Measurements from ENCODE around the gene AQP7. TPM values are rescaled to one million over a fixed set of nuclear protein-coding genes. Genes with fewer than 3 reads are reported as not detected.

AQP7 gene
- total and polyA plus RNA-seq, 8 donors: 1.5 to 8.3 (median 3.3) TPM

DNA sequence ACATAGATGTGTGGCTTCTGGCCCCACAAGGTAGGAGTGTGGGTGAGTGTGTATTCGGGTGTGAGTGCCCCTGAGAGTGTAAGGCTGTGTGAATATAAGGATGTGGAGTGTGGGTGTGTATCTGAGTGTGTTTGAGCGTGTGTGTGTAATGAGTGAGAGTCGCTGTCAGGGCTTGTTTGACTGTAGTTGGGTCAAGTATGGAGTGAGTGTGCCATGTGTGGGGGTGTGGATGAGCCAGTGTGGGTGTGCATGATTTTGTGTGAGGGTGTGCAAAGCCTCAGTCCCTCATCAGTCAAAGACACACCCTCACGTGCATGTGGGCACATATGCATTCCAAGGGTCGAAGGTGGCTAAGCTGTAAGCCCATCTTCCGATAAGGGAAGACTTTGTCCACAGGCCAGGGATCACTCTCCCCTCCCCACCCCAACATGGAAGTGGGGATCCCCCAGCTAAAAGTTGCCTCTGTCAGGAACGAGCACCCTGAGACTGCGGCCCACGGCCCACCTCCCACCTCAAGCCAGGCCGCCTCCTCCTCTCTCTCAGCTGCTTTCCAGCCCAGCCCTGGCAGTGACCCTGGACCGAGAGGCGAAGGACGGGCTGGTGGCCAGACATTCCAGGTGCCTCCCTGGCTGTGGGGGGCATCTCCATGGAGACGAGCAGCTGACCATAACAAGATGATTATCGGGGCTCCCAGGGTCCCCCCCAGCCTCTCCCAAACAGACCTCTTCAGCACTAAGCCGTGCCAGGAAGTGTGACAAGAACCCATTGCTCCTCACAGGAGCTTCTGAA is 32.1 kb upstream of the AQP7 start:
- no peak overlapping the region for H3K27ac ChIP-seq
- no peak for DNase-seq
- no peaks in the 10 kb centered on the region for H3K27me3 ChIP-seq
- intact Hi-C loops (cut with DNase I): no loop called here
- ATAC-seq: no peak
- H3K36me3 ChIP-seq: no peaks in the 10 kb centered on the region
- H3K4me3 ChIP-seq: no peak overlapping the region
- no peak for TF ChIP-seq CTCF (IDR thresholded peaks at IDR 0.05)
- H3K9me3 ChIP-seq: no peaks in the 10 kb centered on the region
- H3K4me1 ChIP-seq: no peaks in the 10 kb centered on the region

GRCh38 chr9:33433871-33434270 is 31.5 kb upstream of the AQP7 start:
- intact Hi-C loops (cut with DNase I): no loop called here
- Histone ChIP-seq H3K27me3 (no peaks in the 10 kb centered on the region), H3K36me3 (no peaks in the 10 kb centered on the region), H3K27ac (no peak overlapping the region), H3K4me3 (no peak overlapping the region), H3K9me3 (no peaks in the 10 kb centered on the region), H3K4me1 (no peaks in the 10 kb centered on the region)
- DNase-seq: no peak
- TF ChIP-seq CTCF (IDR thresholded peaks at IDR 0.05): no peak
- ATAC-seq: no peak

DNA sequence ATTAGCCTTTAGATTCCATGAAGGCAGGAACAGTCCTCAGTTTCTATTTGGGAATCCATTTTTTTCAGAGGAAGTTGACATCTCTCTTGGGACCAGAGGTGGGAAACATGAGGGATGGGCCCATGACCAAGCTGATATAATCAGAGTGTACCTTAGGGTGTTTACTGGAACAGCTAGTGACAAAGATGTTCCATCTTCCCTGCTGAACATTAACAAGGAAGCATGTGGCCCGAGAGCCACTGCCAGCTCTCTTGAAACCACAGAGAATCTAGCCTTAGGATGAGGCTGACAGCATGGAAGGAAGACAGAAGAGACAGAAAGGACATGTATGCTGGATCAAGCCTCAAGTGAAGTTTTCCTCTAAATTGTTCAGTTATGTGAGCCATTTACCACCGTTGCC is 29.1 kb upstream of the AQP7 start:
- ATAC-seq (no peak), DNase-seq (no peak)
- intact Hi-C loops (cut with DNase I): no loop called here
- no peak overlapping the region for H3K4me3 ChIP-seq
- no peak overlapping the region for H3K27ac ChIP-seq
- no peaks in the 10 kb centered on the region for H3K4me1 ChIP-seq
- H3K9me3 ChIP-seq: no peaks in the 10 kb centered on the region
- no peak for TF ChIP-seq CTCF (IDR thresholded peaks at IDR 0.05)
- no peaks in the 10 kb centered on the region for H3K36me3 ChIP-seq
- H3K27me3 ChIP-seq: no peaks in the 10 kb centered on the region

DNA sequence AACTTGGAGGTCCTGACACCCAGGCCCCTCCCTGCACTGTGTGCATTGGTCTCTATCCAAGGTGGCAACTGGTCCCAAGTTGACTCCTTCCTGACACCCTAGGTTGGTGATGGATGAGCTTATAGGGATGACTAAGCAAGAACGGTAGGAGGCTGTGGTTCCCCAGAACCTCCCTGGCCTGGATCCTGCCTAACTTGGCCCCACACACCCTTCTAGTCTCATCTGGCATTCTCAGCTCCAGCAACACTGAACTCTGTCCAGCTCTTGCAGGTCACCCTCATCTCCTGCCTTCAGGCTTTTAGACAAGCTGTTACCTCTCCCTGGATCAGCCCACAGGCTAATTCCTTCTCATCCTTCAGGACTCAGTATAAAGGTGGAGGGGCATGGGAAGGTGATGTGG is 28.6 kb upstream of the AQP7 start:
- DNase-seq (no peak), ATAC-seq (no peak)
- Histone ChIP-seq H3K36me3 (no peaks in the 10 kb centered on the region), H3K4me1 (no peaks in the 10 kb centered on the region), H3K27me3 (no peaks in the 10 kb centered on the region), H3K27ac (no peak overlapping the region), H3K4me3 (no peak overlapping the region), H3K9me3 (no peaks in the 10 kb centered on the region)
- TF ChIP-seq CTCF (IDR thresholded peaks at IDR 0.05): no peak
- intact Hi-C loops (cut with DNase I): no loop called here

GRCh38 chr9:33429256-33429985 is 27.1 kb upstream of the AQP7 start:
- no peaks in the 10 kb centered on the region for H3K27me3 ChIP-seq
- H3K36me3 ChIP-seq: no peaks in the 10 kb centered on the region
- no peak for ATAC-seq
- DNase-seq: no peak
- H3K27ac ChIP-seq: no peak overlapping the region
- no peaks in the 10 kb centered on the region for H3K4me1 ChIP-seq
- no peak overlapping the region for H3K4me3 ChIP-seq
- H3K9me3 ChIP-seq: no peaks in the 10 kb centered on the region
- TF ChIP-seq CTCF (IDR thresholded peaks at IDR 0.05): no peak
- intact Hi-C loops (cut with DNase I): no loop called here
